Gastroesophageal sphincter (tissue), 4 donors: ENCODE data around the gene MSANTD1. TPM values are rescaled to one million over a fixed set of nuclear protein-coding genes. Genes with fewer than 3 reads are reported as not detected.
A peak's percentile ranks its signal among the peaks of the same experiment; 100 is the strongest.

ENCODE experiments used
- ATAC-seq: fragments of 150-250 bp; one replicate; pipeline ENCODE4 v1.9.1; 2016; ENCODE audit warnings: mild to moderate bottlenecking, moderate library complexity
- H3K27ac ChIP-seq, 4 donors: fragments of 200-600 bp; sonication (generic) in 3 of 4; 1 replicate in 3 of 4; 2 replicates in 1 of 4; pipeline ENCODE4 v1.5.1; 2016 to 2019
- H3K27me3 ChIP-seq: fragments of 200-600 bp; sonication (generic); one replicate; pipeline ENCODE4 v1.5.1; 2019
- H3K36me3 ChIP-seq, 2 donors: fragments of 200-600 bp; sonication (generic); one replicate each; pipeline ENCODE4 v1.5.1; 2019; ENCODE audit warnings: control low read depth in 1 of 2
- H3K4me1 ChIP-seq, 3 donors: fragments of 200-600 bp; sonication (generic); 1 replicate in 2 of 3; 2 replicates in 1 of 3; pipeline ENCODE4 v1.5.1; 2016 to 2019; ENCODE audit warnings: control low read depth in 2 of 3
- H3K4me3 ChIP-seq, 2 donors: fragments of 200-600 bp; sonication (generic); one replicate each; pipeline ENCODE4 v1.5.1; 2019; ENCODE audit warnings: mild to moderate bottlenecking in 1 of 2, moderate library complexity in 1 of 2
- H3K9me3 ChIP-seq, 3 donors: fragments of 200-600 bp; sonication (generic); one replicate each; pipeline ENCODE4 v1.5.1; 2017 to 2019; ENCODE audit warnings: control low read depth in 2 of 3
- EP300 ChIP-seq: sonication (generic); formaldehyde crosslinking; IDR thresholded peaks from one replicate; pipeline ENCODE4 v1.6.1; 2017; ENCODE audit warnings: antibody characterized with exemption, mild to moderate bottlenecking
- POLR2A ChIP-seq, 2 donors: fragments of 450-650 bp; IDR thresholded peaks; one replicate each; pipeline ENCODE4 v1.6.1; 2017; ENCODE audit warnings: antibody characterized with exemption in 2 of 2, mild to moderate bottlenecking in 2 of 2, moderate library complexity in 1 of 2
- POLR2AphosphoS5 ChIP-seq: sonication (generic); formaldehyde crosslinking; IDR thresholded peaks from one replicate; pipeline ENCODE4 v1.6.1; 2017; ENCODE audit warnings: antibody characterized with exemption
- WGBS, 2 donors: methylation state at CpG; one replicate each; pipeline ENCODE4 v1.1.5; 2018; ENCODE audit warnings: low coverage in 1 of 2; 5-methylcytosine and 5-hydroxymethylcytosine counted together
- total RNA-seq, 4 donors: library from RNA; depleted of rRNA; stranded (reverse); fragments of >200 nt; gene quantifications; one replicate each; pipeline ENCODE4 v1.1.0, GENCODE V29; 2016
- TF ChIP-seq, protein P1 (sequence below), 4 experiments: fragments of 200-600 bp in 2 of 4; fragments of 450-650 bp in 2 of 4; sonication (generic) in 1 of 4; IDR thresholded peaks; one replicate each; pipeline ENCODE4 v1.5.1; 2017 to 2019; ENCODE audit warnings: antibody characterized with exemption in 4 of 4, mild to moderate bottlenecking in 2 of 4, moderate library complexity in 2 of 4

MSANTD1 gene
- total RNA-seq, 4 donors from 2014 or later, result 0.78 to 6.9 (median 1.5) TPM; not detected in 1

DNA sequence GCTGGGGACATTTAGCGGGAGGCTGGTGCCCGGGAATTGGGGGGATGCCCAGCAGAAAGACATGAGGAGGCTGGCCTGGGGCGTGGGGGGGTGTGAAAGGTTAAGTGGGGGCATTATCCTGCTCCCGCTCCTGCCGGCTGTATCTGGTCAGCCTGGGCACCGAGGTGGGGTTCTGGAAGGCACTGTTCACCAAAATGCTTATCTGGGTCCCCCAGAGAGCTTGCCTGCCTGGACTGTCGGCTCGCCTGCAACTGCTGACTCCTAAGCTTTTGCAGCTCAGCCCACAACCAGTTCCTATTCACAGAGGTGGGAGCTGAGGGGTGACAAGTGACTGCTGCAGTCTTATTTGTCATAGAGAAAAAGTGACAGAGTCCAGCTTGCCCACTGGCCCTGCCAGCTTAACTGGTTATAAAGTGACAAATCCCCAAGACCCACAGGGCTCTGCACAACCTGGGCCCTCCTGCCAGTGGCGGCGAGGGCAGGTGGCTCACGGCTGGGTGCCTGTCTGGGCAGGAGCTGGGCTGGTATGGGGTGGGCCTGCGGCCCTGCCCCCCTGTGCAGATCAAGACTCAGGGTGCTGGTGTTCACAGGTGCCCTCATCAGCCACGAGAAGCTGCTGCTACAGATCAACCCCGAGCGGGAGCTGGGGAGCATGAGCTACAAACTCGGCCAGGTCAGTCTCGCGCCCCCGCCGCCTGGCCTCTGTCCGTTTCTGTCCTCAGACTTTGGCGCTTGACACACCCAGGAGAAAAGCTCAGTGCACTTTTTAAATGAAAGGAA is 23.7 kb upstream of the MSANTD1 start:
- Histone ChIP-seq H3K36me3 (peaks cover 0 to 94% of the 10 kb centered on the region in 2 donors), H3K4me1 (peaks cover 0 to 21% (median 0%) of the 10 kb centered on the region in 3 donors), H3K27me3 (no peaks in the 10 kb centered on the region), H3K4me3 (no peak overlapping the region), H3K27ac (no peak overlapping the region), H3K9me3 (no peaks in the 10 kb centered on the region)
- WGBS, 2 donors, result 78 to 89% methylated on average over 7 to 9 of the region's 22 CpGs
- no peak for TF ChIP-seq POLR2A (IDR thresholded peaks at IDR 0.05)
- no peak for TF ChIP-seq EP300
- no peak for TF ChIP-seq POLR2AphosphoS5
- TF ChIP-seq, protein P1, sequence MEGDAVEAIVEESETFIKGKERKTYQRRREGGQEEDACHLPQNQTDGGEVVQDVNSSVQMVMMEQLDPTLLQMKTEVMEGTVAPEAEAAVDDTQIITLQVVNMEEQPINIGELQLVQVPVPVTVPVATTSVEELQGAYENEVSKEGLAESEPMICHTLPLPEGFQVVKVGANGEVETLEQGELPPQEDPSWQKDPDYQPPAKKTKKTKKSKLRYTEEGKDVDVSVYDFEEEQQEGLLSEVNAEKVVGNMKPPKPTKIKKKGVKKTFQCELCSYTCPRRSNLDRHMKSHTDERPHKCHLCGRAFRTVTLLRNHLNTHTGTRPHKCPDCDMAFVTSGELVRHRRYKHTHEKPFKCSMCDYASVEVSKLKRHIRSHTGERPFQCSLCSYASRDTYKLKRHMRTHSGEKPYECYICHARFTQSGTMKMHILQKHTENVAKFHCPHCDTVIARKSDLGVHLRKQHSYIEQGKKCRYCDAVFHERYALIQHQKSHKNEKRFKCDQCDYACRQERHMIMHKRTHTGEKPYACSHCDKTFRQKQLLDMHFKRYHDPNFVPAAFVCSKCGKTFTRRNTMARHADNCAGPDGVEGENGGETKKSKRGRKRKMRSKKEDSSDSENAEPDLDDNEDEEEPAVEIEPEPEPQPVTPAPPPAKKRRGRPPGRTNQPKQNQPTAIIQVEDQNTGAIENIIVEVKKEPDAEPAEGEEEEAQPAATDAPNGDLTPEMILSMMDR (IDR thresholded peaks at IDR 0.05), result no peak
- ATAC-seq, result no peak

DNA sequence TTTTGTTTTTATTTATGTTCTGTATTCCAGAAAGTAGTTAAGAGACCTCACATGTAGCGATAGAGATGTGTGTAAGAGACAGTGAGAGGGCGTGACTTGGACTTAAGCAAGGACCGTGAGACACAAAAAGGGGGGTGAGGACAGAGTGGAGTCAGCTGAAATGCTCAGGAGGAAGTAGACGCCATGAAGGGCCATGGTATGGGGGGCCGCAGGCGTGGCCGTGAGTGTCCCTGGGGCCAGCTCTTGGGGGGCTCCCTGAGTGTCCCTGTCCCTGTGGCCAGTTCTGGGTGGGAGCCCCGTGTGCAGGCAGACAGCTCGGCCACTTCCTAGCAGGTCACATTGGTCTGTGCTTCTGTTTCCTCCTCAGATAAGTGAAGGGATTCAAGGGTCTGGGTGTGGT is 23.0 kb upstream of the MSANTD1 start:
- ATAC-seq, result no peak
- Histone ChIP-seq H3K9me3 (no peaks in the 10 kb centered on the region), H3K27ac (peak overlapping the region in 3 of 4 donors; percentile 41 to 57 (median 50)), H3K4me3 (no peak overlapping the region), H3K27me3 (no peaks in the 10 kb centered on the region), H3K4me1 (peaks cover 0 to 21% (median 0%) of the 10 kb centered on the region in 3 donors), H3K36me3 (peaks cover 0 to 94% of the 10 kb centered on the region in 2 donors)
- TF ChIP-seq EP300 (no peak), POLR2AphosphoS5 (no peak), POLR2A (IDR thresholded peaks at IDR 0.05) (no peak)
- TF ChIP-seq, protein P1 (IDR thresholded peaks at IDR 0.05), result no peak
- 50 to 74% methylated on average over 2 to 8 of the region's 9 CpGs for WGBS, 2 donors

DNA sequence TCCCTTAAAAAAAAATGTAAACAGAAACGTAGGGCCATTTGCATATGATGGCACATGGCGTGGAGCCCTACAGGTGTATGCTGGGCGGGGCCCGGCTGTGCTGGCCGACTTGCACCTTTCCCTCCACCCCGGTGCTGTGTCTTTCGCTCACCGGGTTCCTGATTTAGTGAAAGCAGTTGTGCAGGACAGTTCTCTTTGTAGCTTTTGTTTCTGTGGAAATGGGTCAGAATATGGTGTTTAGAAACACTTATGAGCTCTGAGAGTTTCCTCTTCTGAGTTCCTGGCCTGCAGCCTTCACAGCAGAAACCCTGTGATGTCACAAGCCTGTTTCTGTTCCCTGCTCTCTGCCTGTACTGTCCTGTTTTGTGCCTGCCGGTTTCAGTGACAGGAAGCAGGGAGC is 22.5 kb upstream of the MSANTD1 start:
- WGBS, 2 donors, result 50 to 69% methylated on average over 1 to 7 of the region's 9 CpGs
- H3K4me1 ChIP-seq, result peaks cover 0 to 21% (median 0%) of the 10 kb centered on the region in 3 donors
- no peak overlapping the region for H3K4me3 ChIP-seq
- H3K27me3 ChIP-seq, result no peaks in the 10 kb centered on the region
- H3K27ac ChIP-seq, result peak overlapping the region in 3 of 4 donors; percentile 41 to 57 (median 50)
- H3K9me3 ChIP-seq, result no peaks in the 10 kb centered on the region
- TF ChIP-seq POLR2AphosphoS5 (no peak), EP300 (no peak), POLR2A (IDR thresholded peaks at IDR 0.05) (no peak)
- TF ChIP-seq, protein P1 (IDR thresholded peaks at IDR 0.05), result no peak
- peak; percentile 72 for ATAC-seq
- H3K36me3 ChIP-seq, result peaks cover 0 to 94% of the 10 kb centered on the region in 2 donors

DNA sequence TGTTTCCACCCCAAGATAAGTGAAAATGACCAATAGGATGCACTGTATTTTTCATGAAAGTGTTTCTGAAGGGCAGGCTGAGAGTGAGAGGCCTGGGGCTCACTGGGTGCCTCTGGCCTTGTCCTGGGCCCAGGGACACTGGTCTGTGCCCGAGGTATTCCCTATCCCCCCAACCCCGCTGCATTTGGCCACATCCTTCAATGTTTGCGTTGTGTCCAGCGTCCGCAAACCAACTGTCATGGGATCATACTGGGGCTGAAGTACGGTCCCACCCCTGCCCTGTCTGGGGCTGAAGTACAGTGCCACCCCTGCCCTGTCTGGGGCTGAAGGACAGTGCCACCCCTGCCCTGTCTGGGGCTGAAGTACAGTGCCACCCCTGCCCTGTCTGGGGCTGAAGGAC is 22.0 kb upstream of the MSANTD1 start:
- no peak for ATAC-seq
- no peaks in the 10 kb centered on the region for H3K9me3 ChIP-seq
- no peak overlapping the region for H3K4me3 ChIP-seq
- peaks cover 0 to 94% of the 10 kb centered on the region in 2 donors for H3K36me3 ChIP-seq
- TF ChIP-seq, protein P1 (IDR thresholded peaks at IDR 0.05), result no peak
- no peak for TF ChIP-seq EP300
- TF ChIP-seq POLR2AphosphoS5, result no peak
- TF ChIP-seq POLR2A (IDR thresholded peaks at IDR 0.05), result no peak
- H3K27ac ChIP-seq, result peak overlapping the region in 3 of 4 donors; percentile 7 to 57 (median 41)
- 90 to 100% methylated on average over 1 to 5 of the region's 6 CpGs for WGBS, 2 donors
- peaks cover 0 to 21% (median 0%) of the 10 kb centered on the region in 3 donors for H3K4me1 ChIP-seq
- H3K27me3 ChIP-seq, result no peaks in the 10 kb centered on the region
